A673 (cell line): Measurements from ENCODE around the gene PRMT7. TPM values are rescaled to one million over a fixed set of nuclear protein-coding genes. Genes with fewer than 3 reads are reported as not detected.

Source experiments
- BruUV-seq: library from RNA; stranded (reverse); fragments of 400-500 nt; replicated peaks from 2 replicates; lab custom pipeline; 2021; lab: Mats Ljungman, UMichigan
- CTCF ChIA-PET: fragments of 300-600 bp; sonication (Branson Sonifier 250); formaldehyde crosslinking; loops from one replicate; lab custom pipeline; 2022; ENCODE audit warnings: antibody characterized with exemption; lab: Charles Lee
- POLR2A ChIA-PET: fragments of 300-600 bp; sonication (Branson Sonifier 250); formaldehyde crosslinking; loops from one replicate; lab custom pipeline; 2022; ENCODE audit warnings: antibody characterized with exemption; ENCODE audit not compliant: low non-redundant PET; lab: Charles Lee
- DNase-seq: peaks from one replicate; pipeline ENCODE4 v3.0.0-alpha.2; 2015; ENCODE audit warnings: low spot score
- H3K27ac ChIP-seq: fragments of 200-600 bp; sonication (generic); 2 replicates; pipeline ENCODE4 v1.5.1; 2016; ENCODE audit warnings: mixed run types, low read depth, mild to moderate bottlenecking, mixed read lengths, antibody characterized with exemption, low read length; ENCODE audit not compliant: poor library complexity, severe bottlenecking
- H3K27me3 ChIP-seq: fragments of 200-600 bp; sonication (generic); replicated peaks from 2 replicates; pipeline ENCODE4 v1.6.1; 2017; ENCODE audit warnings: mixed run types, low read depth, mild to moderate bottlenecking, mixed read lengths, antibody characterized with exemption, low read length; ENCODE audit not compliant: insufficient read depth, poor library complexity
- H3K36me3 ChIP-seq: fragments of 200-600 bp; sonication (generic); 2 replicates; pipeline ENCODE4 v1.6.1; 2016; ENCODE audit warnings: mixed run types, mild to moderate bottlenecking, mixed read lengths, antibody characterized with exemption, low read length; ENCODE audit not compliant: insufficient read depth, poor library complexity, severe bottlenecking
- H3K4me1 ChIP-seq: fragments of 200-600 bp; sonication (generic); 2 replicates; pipeline ENCODE4 v1.6.1; 2017; ENCODE audit warnings: mixed run types, mild to moderate bottlenecking, mixed read lengths, antibody characterized with exemption, low read length; ENCODE audit not compliant: insufficient read depth, poor library complexity, severe bottlenecking
- H3K4me3 ChIP-seq: fragments of 200-600 bp; sonication (generic); 2 replicates; pipeline ENCODE4 v1.5.1; 2016; ENCODE audit warnings: low read depth, mixed run types, mild to moderate bottlenecking, mixed read lengths, low read length; ENCODE audit not compliant: poor library complexity, severe bottlenecking
- H3K9me3 ChIP-seq: fragments of 200-600 bp; sonication (generic); 2 replicates; pipeline ENCODE4 v1.6.1; 2016; ENCODE audit warnings: mixed run types, low read depth, mild to moderate bottlenecking, mixed read lengths, antibody characterized with exemption, low read length; ENCODE audit not compliant: poor library complexity, severe bottlenecking
- EZH2 ChIP-seq: fragments of 200-600 bp; sonication (generic); IDR thresholded peaks from 2 replicates; pipeline ENCODE4 v1.6.1; 2017; ENCODE audit warnings: borderline replicate concordance, low read depth, mild to moderate bottlenecking, mixed read lengths, antibody characterized with exemption, low read length; ENCODE audit not compliant: poor library complexity, severe bottlenecking
- intact Hi-C: fragments of 100-400 bp; cut with micrococcal nuclease; formaldehyde crosslinking; loops from one replicate; pipeline ENCODE4 v1.10.0; 2022; ENCODE audit not compliant: unreplicated experiment
- total RNA-seq: library from RNA; stranded (reverse); gene quantifications from 2 replicates; pipeline ENCODE4 v1.2.3, GENCODE V29; 2021
- TF ChIP-seq, protein P1 (sequence below): fragments of 300-800, 200-600 bp; sonication (generic); conservative IDR thresholded peaks from 2 replicates; pipeline ENCODE4 v1.5.1; 2017; ENCODE audit warnings: low read depth, mild to moderate bottlenecking, antibody characterized with exemption, low read length, moderate library complexity, mixed read lengths

Gene PRMT7
- total RNA-seq, 1 experiment from 2014 or later = 66.2 TPM

DNA sequence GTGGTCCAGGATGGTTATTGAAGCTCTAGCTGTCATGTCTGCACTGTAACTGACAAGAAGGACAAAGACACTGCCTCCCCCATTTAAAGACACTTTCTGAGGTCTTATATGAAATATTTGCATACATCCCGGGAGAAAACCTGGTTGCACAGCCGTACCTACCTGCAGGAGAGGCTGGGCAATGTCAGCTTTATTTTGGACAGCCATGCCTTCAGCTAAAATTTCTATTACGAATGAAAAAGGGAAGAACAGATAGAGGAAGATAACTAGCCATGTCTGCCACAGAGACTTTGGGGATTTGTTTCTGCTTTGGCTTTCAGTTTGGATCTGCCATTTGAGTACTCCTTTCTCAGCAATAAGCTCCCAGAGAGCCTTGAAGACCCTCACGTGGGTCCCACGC is 27.5 kb upstream of the PRMT7 start:
- peaks cover 12% of the 10 kb centered on the region for H3K36me3 ChIP-seq
- CTCF ChIA-PET = no interaction called here
- intact Hi-C loops = no loop called here
- POLR2A ChIA-PET = no interaction called here
- no peak overlapping the region for H3K4me3 ChIP-seq
- no peaks in the 10 kb centered on the region for H3K9me3 ChIP-seq
- no peak for DNase-seq
- no peak overlapping the region for H3K27ac ChIP-seq
- H3K27me3 ChIP-seq = no peaks in the 10 kb centered on the region
- TF ChIP-seq, protein P1, sequence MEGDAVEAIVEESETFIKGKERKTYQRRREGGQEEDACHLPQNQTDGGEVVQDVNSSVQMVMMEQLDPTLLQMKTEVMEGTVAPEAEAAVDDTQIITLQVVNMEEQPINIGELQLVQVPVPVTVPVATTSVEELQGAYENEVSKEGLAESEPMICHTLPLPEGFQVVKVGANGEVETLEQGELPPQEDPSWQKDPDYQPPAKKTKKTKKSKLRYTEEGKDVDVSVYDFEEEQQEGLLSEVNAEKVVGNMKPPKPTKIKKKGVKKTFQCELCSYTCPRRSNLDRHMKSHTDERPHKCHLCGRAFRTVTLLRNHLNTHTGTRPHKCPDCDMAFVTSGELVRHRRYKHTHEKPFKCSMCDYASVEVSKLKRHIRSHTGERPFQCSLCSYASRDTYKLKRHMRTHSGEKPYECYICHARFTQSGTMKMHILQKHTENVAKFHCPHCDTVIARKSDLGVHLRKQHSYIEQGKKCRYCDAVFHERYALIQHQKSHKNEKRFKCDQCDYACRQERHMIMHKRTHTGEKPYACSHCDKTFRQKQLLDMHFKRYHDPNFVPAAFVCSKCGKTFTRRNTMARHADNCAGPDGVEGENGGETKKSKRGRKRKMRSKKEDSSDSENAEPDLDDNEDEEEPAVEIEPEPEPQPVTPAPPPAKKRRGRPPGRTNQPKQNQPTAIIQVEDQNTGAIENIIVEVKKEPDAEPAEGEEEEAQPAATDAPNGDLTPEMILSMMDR = no peak
- TF ChIP-seq EZH2 = no peak
- no peaks in the 10 kb centered on the region for H3K4me1 ChIP-seq
- BruUV-seq = no TSS peak

DNA sequence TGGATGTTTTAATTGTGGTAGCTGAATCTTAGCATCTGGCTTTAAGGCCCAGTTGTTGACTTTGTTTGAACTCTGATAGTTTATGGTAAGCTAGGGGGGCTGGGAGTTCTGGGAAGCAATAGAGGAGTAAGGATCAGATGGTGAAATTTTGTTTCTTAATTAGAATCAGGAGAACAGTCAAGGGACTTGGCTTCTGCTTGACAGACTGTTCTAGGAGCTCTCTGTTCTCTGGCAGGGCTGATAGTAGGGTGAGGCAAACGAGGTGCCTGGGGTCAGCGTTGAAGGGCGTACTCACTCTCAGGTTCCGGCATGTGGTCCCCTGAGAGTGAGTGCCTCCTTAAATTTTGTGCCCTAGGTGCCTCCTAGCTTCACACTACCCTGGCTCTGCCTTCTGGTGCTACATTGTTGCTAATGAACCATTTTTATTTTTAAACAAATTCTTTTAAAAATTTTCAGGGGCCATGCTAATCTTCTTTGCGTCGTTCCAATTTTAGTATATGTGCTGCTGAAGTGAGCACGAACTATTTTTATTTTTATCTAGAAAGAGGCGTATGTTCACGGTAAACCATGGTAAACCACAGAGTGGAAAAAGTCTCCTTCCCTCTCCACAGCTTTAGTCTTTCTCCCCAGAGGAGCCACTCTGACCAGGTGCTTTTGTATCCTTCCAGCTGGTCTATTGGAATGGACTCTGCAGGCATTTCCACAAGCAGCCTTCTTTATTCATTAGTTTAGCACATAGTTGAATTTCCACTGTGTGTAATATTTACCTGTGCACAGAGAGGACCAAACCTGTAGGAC is 26.8 kb upstream of the PRMT7 start:
- H3K27me3 ChIP-seq = no peaks in the 10 kb centered on the region
- CTCF ChIA-PET = no interaction called here
- intact Hi-C loops = no loop called here
- TF ChIP-seq EZH2 = no peak
- TF ChIP-seq, protein P1 = no peak
- H3K27ac ChIP-seq = no peak overlapping the region
- H3K4me1 ChIP-seq = no peaks in the 10 kb centered on the region
- H3K9me3 ChIP-seq = no peaks in the 10 kb centered on the region
- H3K36me3 ChIP-seq = peaks cover 12% of the 10 kb centered on the region
- no TSS peak for BruUV-seq
- POLR2A ChIA-PET = interaction anchor here (0.6 kb wide), 1 partner anchor 374 kb away, joined by 4 read pairs; no protein-coding TSS in a partner anchor
- no peak for DNase-seq
- H3K4me3 ChIP-seq = no peak overlapping the region

DNA sequence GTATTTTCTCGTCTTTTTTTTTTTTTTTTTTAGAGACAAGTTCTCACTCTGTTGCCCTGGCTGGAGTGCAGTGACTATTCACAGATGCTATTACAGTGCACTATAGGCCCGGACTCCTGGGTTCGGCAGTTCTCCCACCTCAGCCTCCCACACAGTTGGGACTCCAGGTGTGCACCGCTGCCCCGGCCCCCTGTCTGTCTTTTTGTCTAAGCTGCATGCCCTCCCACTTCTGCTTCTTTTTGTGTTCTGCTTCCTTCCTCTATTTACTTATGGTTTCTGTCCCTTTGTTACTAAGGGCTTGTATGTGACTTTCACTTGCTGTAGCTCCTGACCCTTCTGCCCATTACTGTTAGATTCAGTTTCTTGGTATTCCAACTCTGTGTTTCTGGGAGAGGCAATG is 26.0 kb upstream of the PRMT7 start:
- POLR2A ChIA-PET = no interaction called here
- Histone ChIP-seq H3K27me3 (no peaks in the 10 kb centered on the region), H3K4me1 (peaks cover 8% of the 10 kb centered on the region), H3K36me3 (peaks cover 12% of the 10 kb centered on the region), H3K27ac (no peak overlapping the region), H3K9me3 (no peaks in the 10 kb centered on the region), H3K4me3 (no peak overlapping the region)
- DNase-seq = no peak
- TF ChIP-seq, protein P1 = no peak
- TF ChIP-seq EZH2 = no peak
- intact Hi-C loops = no loop called here
- no TSS peak for BruUV-seq
- CTCF ChIA-PET = no interaction called here
